KMS-11 (cell line): ENCODE data around the gene KIF19.
A peak's percentile ranks its signal among the peaks of the same experiment; 100 is the strongest.

ENCODE experiments used
- H2AFZ ChIP-seq: fragments of 200-600 bp; sonication (generic); 2 replicates; pipeline ENCODE4 v1.6.1; 2016; ENCODE audit warnings: antibody characterized with exemption, mixed run types, low read depth
- H3K27ac ChIP-seq: fragments of 200-600 bp; sonication (generic); 2 replicates; pipeline ENCODE4 v1.6.1; 2016; ENCODE audit warnings: mild to moderate bottlenecking, mixed run types
- H3K27me3 ChIP-seq: fragments of 200-600 bp; sonication (generic); 2 replicates; pipeline ENCODE4 v1.6.1; 2017; ENCODE audit warnings: mild to moderate bottlenecking, low read depth, mixed run types, moderate library complexity; ENCODE audit not compliant: insufficient read depth
- H3K36me3 ChIP-seq: fragments of 200-600 bp; sonication (generic); 2 replicates; pipeline ENCODE4 v1.6.1; 2017; ENCODE audit warnings: mild to moderate bottlenecking, mixed run types; ENCODE audit not compliant: insufficient read depth
- H3K4me1 ChIP-seq: fragments of 200-600 bp; sonication (generic); 2 replicates; pipeline ENCODE4 v1.6.1; 2016; ENCODE audit warnings: mild to moderate bottlenecking, low read depth, mixed run types; ENCODE audit not compliant: poor library complexity, severe bottlenecking
- H3K4me2 ChIP-seq: fragments of 200-600 bp; sonication (generic); 2 replicates; pipeline ENCODE4 v1.7.0; 2016; ENCODE audit warnings: mild to moderate bottlenecking, mixed run types
- H3K4me3 ChIP-seq: fragments of 200-600 bp; sonication (generic); IDR thresholded peaks from 2 replicates; pipeline ENCODE4 v1.6.1; 2017; ENCODE audit warnings: low read depth, low read length, mixed read lengths; ENCODE audit not compliant: insufficient read depth
- H3K79me2 ChIP-seq: fragments of 200-600 bp; sonication (generic); 2 replicates; pipeline ENCODE4 v1.6.1; 2016; ENCODE audit warnings: low read depth, mixed run types; ENCODE audit not compliant: insufficient read depth
- H3K9ac ChIP-seq: fragments of 200-600 bp; sonication (generic); 2 replicates; pipeline ENCODE4 v1.6.1; 2016; ENCODE audit warnings: mild to moderate bottlenecking, mixed run types
- H4K20me1 ChIP-seq: fragments of 200-600 bp; sonication (generic); 2 replicates; pipeline ENCODE4 v1.6.1; 2016; ENCODE audit warnings: mild to moderate bottlenecking, mixed run types; ENCODE audit not compliant: insufficient read depth
- TF ChIP-seq, protein P1 (sequence below): fragments of 200-600 bp; sonication (generic); conservative IDR thresholded peaks from 2 replicates; pipeline ENCODE4 v1.6.1; 2017; ENCODE audit warnings: low read depth, mild to moderate bottlenecking, antibody characterized with exemption, low read length, moderate library complexity, mixed read lengths

The KIF19 gene

DNA sequence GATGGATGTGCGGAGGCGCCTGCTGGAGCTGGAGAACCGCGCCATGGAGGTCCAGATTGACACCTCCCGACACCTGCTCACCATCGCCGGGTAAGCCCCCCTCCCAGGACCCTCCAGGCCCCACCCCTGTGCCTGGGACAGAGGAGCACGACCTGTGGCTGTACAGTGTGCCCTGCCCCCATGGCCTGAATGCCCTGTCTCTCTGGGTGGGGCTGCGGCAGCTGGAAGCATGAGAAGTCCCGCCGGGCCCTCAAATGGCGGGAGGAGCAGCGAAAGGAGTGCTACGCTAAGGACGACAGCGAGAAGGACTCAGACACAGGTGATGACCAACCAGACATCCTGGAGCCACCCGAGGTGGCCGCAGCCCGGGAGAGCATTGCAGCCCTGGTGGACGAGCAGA lies 24.5 kb downstream of the KIF19 start:
- no peaks in the 10 kb centered on the region for H3K79me2 ChIP-seq
- no peaks in the 10 kb centered on the region for H3K4me1 ChIP-seq
- peaks cover 76% of the 10 kb centered on the region; the same call in 1 of the 2 replicates for H3K27me3 ChIP-seq
- H3K4me3 ChIP-seq, result no peak overlapping the region
- TF ChIP-seq, protein P1, sequence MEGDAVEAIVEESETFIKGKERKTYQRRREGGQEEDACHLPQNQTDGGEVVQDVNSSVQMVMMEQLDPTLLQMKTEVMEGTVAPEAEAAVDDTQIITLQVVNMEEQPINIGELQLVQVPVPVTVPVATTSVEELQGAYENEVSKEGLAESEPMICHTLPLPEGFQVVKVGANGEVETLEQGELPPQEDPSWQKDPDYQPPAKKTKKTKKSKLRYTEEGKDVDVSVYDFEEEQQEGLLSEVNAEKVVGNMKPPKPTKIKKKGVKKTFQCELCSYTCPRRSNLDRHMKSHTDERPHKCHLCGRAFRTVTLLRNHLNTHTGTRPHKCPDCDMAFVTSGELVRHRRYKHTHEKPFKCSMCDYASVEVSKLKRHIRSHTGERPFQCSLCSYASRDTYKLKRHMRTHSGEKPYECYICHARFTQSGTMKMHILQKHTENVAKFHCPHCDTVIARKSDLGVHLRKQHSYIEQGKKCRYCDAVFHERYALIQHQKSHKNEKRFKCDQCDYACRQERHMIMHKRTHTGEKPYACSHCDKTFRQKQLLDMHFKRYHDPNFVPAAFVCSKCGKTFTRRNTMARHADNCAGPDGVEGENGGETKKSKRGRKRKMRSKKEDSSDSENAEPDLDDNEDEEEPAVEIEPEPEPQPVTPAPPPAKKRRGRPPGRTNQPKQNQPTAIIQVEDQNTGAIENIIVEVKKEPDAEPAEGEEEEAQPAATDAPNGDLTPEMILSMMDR, result no peak
- no peaks in the 10 kb centered on the region for H4K20me1 ChIP-seq
- H3K9ac ChIP-seq, result no peak overlapping the region
- no peaks in the 10 kb centered on the region for H3K36me3 ChIP-seq
- no peak overlapping the region for H2AFZ ChIP-seq
- H3K27ac ChIP-seq, result no peak overlapping the region
- no peak overlapping the region for H3K4me2 ChIP-seq

DNA sequence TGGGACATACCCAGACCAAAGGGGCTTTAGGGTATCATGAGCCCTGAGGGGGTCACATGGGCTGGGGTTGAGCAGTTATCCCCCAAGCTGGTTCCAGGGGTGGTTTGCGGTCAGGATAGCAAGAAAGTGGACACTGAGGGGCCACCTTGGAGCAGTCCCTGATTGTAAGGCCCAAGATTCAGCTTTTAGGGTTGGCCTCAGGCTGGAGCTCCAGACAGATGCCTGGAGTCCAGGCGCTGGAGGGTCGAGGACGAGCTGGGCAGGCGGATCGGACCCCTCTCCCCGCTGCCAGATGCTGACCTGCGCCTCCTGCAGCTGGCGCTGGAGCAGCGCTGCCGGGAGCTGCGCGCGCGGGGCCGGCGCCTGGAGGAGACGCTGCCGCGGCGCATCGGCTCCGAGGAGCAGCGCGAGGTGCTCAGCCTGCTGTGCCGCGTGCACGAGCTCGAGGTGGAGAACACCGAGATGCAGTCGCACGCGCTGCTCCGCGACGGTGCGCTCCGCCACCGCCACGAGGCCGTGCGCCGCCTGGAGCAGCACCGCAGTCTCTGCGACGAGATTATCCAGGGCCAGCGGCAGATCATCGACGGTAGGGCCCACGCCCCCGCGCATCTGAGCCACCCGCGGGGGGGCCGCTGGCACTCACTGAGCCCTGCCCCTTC lies 25.7 kb downstream of the KIF19 start:
- H3K9ac ChIP-seq, result no peak overlapping the region
- H2AFZ ChIP-seq, result no peak overlapping the region
- peaks cover 72% of the 10 kb centered on the region; the same call in 1 of the 2 replicates for H3K27me3 ChIP-seq

DNA sequence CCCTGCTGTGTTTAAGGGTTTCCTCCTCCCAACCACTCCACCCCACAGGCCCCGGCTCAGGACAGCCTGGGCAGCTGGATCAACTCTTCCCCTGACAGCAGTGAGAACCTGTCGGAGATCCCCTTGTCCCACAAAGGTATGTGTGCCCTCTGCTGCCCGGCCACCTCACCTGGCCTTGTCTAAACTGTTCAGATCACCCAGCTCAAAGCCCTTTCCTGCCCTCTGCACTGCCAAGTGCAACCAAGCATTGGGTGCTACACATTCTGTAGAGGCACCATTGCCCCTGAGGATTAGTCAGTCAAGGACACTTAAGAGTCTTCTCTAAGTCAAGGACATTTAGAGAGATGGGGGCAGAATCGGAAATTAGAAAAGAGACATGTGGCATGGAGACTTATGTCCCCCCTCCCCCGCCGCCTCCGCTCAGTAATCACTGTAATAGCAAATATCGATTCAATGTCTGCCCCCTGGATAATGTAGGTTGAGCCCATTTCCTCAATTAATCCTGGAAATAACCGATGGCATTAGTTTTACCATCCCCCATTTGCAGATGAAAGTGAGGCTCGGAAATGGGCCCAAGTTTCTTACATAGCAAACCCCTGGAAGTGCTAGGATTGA lies 27.5 kb downstream of the KIF19 start:
- Histone ChIP-seq H2AFZ (no peak overlapping the region), H3K9ac (no peak overlapping the region), H4K20me1 (no peaks in the 10 kb centered on the region), H3K4me2 (no peak overlapping the region), H3K79me2 (no peaks in the 10 kb centered on the region), H3K27me3 (peaks cover 53% of the 10 kb centered on the region; the same call in 1 of the 2 replicates), H3K4me1 (no peaks in the 10 kb centered on the region), H3K27ac (no peak overlapping the region), H3K4me3 (no peak overlapping the region), H3K36me3 (no peaks in the 10 kb centered on the region)
- TF ChIP-seq, protein P1, result no peak

More for the DNA sequence above, 25.7 kb downstream of the KIF19 start:
- Histone ChIP-seq H4K20me1 (no peaks in the 10 kb centered on the region), H3K27ac (no peak overlapping the region), H3K79me2 (no peaks in the 10 kb centered on the region), H3K4me1 (no peaks in the 10 kb centered on the region), H3K4me3 (no peak overlapping the region), H3K36me3 (no peaks in the 10 kb centered on the region), H3K4me2 (no peak overlapping the region)
- TF ChIP-seq, protein P1, result no peak

DNA sequence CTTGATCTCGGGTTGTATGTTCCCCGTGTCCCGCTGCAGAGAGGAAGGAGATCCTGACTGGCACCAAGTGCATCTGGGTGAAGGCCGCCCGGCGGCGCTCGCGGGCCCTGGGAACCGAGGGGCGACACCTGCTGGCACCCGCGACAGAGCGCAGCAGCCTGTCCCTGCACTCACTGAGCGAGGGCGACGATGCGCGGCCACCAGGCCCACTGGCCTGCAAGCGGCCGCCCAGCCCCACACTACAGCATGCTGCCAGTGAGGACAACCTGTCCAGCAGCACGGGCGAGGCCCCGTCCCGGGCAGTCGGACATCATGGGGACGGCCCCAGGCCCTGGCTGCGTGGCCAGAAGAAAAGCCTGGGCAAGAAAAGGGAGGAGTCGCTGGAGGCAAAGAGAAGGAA lies 28.1 kb downstream of the KIF19 start:
- Histone ChIP-seq H3K27me3 (peaks cover 53% of the 10 kb centered on the region; the same call in 1 of the 2 replicates), H3K79me2 (no peaks in the 10 kb centered on the region), H3K4me2 (no peak overlapping the region), H3K9ac (no peak overlapping the region), H4K20me1 (no peaks in the 10 kb centered on the region), H2AFZ (no peak overlapping the region), H3K36me3 (no peaks in the 10 kb centered on the region), H3K4me1 (no peaks in the 10 kb centered on the region), H3K27ac (no peak overlapping the region), H3K4me3 (no peak overlapping the region)
- TF ChIP-seq, protein P1, result 0 out of 2 replicates have a peak, but pooled peaks have one; percentile 23
